ENCODE measurements around the gene APLF.
A peak's percentile ranks its signal among the peaks of the same experiment; 100 is the strongest.

Gene APLF

DNA sequence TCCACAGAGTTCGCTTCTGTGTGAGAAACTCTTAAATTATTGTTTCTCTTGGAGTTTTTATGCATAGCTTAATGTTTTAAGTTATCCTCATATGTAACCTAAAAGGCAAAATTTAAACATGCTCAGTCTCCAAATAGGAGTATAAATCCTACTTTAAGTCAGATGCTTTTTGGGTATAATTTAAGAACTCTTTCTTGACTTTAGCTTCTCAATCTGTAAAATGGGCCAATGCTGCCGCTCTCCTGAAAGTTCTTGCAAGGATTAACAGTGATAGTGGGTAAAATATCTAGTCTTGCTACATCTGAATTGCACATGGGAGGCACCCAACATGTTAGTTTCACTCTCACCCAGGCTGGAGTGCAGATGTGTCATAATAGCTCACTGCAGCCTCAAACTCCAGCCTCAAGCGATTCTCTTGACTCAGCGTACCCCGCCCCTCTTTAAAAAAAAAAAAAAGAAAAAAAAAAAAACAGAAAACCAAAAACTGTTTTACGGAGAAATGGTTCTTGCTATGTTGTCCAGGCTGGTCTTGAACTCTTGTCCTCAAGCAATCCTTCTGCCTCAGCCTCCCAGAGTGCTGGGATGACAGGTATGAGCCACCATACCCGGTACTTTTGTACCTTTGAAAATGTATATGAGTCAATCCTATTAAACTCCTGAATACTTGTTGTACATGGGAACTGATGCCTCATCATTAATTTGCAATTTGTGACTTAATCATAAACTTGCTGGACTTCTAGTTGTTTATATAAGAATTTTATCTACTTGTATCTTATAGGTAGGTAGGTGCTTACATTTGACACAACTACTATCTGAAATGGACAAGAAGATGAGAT is 2.1 kb upstream of the APLF start:
- TF ChIP-seq CTCF (IDR thresholded peaks at IDR 0.05; ENCODE audit: low read depth, low read length, missing control alignments), result no peak
- no peak for DNase-seq (ENCODE audit: extremely low read depth, low read depth)
- no peak overlapping the region for H3K4me3 ChIP-seq (replicated peaks; ENCODE audit: low read depth, low read length)

GRCh38 chr2:68466361-68466777 is 1.0 kb upstream of the APLF start:
- no peak for DNase-seq (ENCODE audit: extremely low read depth, low read depth)

DNA sequence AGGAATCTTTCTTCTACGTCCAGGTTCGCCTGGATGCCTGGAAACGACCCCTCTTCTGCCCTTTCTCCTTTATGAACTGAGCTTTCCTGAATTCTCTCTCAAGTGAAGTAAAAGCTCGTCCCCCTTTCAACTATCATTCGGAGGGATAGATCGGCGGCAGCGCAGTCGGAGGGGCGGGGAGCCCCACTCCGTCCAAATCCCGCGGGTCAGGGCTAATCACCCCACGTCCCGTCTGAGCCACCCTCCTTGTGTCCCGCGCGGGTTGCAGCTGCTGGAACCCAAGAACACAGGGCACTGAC is 658 bp upstream of the APLF start:
- TF ChIP-seq CTCF (IDR thresholded peaks at IDR 0.05; ENCODE audit: low read depth, low read length, missing control alignments), result no peak
- DNase-seq (ENCODE audit: extremely low read depth, low read depth), result no peak
- peak overlapping the region; percentile 77 for H3K4me3 ChIP-seq (replicated peaks; ENCODE audit: low read depth, low read length)

More at GRCh38 chr2:68466361-68466777, 1.0 kb upstream of the APLF start:
- TF ChIP-seq CTCF (IDR thresholded peaks at IDR 0.05; ENCODE audit: low read depth, low read length, missing control alignments), result no peak
- peak overlapping the region; percentile 77 for H3K4me3 ChIP-seq (replicated peaks; ENCODE audit: low read depth, low read length)

DNA sequence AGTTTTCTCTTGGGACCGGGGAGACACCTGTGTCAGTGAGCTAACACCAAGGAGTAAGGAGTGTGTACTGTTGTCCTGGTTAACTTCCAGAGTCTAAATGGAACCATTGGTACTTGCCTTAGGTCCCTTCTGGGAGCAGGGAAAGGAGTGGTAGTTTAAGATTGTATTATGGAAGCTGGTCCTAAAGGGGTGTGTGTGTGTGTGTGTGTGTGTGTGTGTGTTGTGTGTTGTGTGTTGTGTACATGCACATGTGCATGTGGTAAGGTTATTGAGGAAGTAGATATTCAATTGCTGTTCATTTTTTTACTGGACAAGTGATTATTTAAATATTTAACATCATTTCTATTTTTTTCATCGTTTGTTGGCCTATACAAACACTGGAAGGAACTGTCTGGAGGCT is 1.4 kb downstream of the APLF start:
- DNase-seq (ENCODE audit: extremely low read depth, low read depth), result no peak
- H3K4me3 ChIP-seq (replicated peaks; ENCODE audit: low read depth, low read length), result no peak overlapping the region
- no peak for TF ChIP-seq CTCF (IDR thresholded peaks at IDR 0.05; ENCODE audit: low read depth, low read length, missing control alignments)

- no peak for DNase-seq (ENCODE audit: extremely low read depth, low read depth)
- H3K4me3 ChIP-seq (replicated peaks; ENCODE audit: low read depth, low read length), result no peak overlapping the region
- TF ChIP-seq CTCF (IDR thresholded peaks at IDR 0.05; ENCODE audit: low read depth, low read length, missing control alignments), result no peak
Observed at GRCh38 chr2:68469935-68470334, 2.5 kb downstream of the APLF start.

DNA sequence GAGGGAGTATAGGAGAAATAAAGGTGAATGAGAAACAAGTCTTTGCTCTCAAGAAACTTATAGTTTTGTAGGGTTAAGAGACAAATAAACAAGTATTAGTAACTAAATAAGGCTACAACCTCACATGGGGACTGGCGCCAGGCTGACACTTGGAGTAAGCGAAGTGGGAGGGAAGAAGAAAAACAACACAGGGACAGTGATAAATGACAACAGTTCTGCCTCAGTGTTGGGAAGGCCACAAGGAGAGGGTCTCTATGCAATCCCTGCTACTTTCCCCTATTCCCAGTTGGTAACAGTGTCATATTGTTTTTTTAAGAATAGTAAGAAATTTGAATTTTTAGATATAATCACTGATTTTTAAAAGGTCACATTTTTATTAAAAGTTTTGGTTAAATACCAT is 4.0 kb downstream of the APLF start:
- DNase-seq (ENCODE audit: extremely low read depth, low read depth), result no peak
- no peak overlapping the region for H3K4me3 ChIP-seq (replicated peaks; ENCODE audit: low read depth, low read length)
- no peak for TF ChIP-seq CTCF (IDR thresholded peaks at IDR 0.05; ENCODE audit: low read depth, low read length, missing control alignments)

Data from HFF-Myc (cell line).